Measurements from ENCODE around the gene WBP4.

DNA sequence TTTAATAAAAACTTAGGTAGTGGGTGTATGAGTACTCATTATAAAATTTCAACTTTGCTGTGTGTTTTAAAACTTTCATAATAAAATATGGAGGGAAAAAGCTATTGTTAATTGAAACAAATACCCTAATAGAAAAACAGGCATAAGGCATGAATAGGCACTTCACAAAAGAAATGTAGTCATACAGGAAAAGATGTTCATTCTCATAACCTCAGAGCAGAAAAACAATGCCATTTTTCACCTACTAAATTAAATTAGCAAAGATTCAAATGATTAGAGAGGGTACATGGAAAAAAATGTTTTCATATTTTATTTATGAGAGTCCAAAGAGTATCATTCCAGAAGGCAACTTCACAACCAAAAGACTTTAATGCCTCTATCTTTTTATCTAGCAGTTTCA lies 21.6 kb upstream of the WBP4 start:
- TF ChIP-seq POLR2AphosphoS5 (IDR thresholded peaks at IDR 0.05; ENCODE audit: low read depth, low read length) (no peak), CTCF (IDR thresholded peaks at IDR 0.05) (no peak), SIN3A (IDR thresholded peaks at IDR 0.05; ENCODE audit: borderline replicate concordance, insufficient read depth, low read depth, low read length) (no peak), TCF7L2 (IDR thresholded peaks at IDR 0.05; ENCODE audit: low read depth, low read length) (no peak)
- TF ChIP-seq, protein P1, sequence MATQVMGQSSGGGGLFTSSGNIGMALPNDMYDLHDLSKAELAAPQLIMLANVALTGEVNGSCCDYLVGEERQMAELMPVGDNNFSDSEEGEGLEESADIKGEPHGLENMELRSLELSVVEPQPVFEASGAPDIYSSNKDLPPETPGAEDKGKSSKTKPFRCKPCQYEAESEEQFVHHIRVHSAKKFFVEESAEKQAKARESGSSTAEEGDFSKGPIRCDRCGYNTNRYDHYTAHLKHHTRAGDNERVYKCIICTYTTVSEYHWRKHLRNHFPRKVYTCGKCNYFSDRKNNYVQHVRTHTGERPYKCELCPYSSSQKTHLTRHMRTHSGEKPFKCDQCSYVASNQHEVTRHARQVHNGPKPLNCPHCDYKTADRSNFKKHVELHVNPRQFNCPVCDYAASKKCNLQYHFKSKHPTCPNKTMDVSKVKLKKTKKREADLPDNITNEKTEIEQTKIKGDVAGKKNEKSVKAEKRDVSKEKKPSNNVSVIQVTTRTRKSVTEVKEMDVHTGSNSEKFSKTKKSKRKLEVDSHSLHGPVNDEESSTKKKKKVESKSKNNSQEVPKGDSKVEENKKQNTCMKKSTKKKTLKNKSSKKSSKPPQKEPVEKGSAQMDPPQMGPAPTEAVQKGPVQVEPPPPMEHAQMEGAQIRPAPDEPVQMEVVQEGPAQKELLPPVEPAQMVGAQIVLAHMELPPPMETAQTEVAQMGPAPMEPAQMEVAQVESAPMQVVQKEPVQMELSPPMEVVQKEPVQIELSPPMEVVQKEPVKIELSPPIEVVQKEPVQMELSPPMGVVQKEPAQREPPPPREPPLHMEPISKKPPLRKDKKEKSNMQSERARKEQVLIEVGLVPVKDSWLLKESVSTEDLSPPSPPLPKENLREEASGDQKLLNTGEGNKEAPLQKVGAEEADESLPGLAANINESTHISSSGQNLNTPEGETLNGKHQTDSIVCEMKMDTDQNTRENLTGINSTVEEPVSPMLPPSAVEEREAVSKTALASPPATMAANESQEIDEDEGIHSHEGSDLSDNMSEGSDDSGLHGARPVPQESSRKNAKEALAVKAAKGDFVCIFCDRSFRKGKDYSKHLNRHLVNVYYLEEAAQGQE (IDR thresholded peaks at IDR 0.05; ENCODE audit: insufficient read depth in 1 of 2, low read depth in 2 of 2, low read length in 1 of 2): no peak

Measured in Panc1 (cell line).